CD1c-positive myeloid dendritic cell (primary cell): Measurements from ENCODE around the gene TUBGCP3.
A peak's percentile ranks its signal among the peaks of the same experiment; 100 is the strongest.
"Not testable (repeated sequence)": the region's sequence is repeated elsewhere in the genome, so short reads cannot be mapped to it uniquely, and the experiment has no call there.

Experiments
- DNase-seq: peaks from one replicate; pipeline ENCODE4 v3.0.0-alpha.2; 2016; ENCODE audit errors: extremely low spot score

The TUBGCP3 gene

DNA sequence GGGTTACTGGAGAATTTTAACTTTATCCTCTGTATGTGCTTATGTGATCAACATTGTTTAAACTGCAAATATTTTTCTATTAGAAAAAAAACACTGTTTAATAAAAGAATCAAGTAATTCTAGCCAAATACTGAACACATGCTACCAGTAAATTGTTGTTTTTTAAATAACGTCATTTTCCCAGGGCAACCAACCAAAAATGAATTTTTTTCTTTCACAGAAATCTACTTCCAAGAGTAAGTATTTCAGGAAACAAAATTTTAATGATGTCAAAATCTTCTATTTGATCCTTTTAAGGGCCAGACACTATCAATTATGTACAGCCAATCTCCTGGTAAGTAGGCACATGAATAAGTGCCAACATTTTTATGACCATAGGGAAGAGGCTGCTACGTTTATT lies 57.1 kb downstream of the TUBGCP3 start:
- DNase-seq, result no peak

DNA sequence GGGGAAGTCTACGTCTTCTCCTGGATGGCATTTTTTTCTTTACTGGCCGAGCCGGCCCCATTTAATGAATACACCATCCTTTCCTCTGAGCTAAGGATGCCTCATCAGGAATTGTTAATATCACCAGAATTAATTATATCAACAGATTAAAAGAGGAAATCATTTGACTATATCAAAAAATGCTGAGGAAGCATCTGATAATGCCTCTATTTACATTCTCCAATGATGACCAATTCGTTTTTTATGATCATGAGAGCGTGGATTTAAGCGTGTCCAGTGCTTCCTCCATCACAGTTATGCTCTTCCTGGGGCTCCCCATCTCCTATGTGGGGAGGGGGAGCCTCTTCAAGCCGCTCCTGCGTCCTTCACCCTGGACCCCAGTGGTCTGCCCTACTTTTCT lies 58.7 kb downstream of the TUBGCP3 start:
- no peak for DNase-seq

DNA sequence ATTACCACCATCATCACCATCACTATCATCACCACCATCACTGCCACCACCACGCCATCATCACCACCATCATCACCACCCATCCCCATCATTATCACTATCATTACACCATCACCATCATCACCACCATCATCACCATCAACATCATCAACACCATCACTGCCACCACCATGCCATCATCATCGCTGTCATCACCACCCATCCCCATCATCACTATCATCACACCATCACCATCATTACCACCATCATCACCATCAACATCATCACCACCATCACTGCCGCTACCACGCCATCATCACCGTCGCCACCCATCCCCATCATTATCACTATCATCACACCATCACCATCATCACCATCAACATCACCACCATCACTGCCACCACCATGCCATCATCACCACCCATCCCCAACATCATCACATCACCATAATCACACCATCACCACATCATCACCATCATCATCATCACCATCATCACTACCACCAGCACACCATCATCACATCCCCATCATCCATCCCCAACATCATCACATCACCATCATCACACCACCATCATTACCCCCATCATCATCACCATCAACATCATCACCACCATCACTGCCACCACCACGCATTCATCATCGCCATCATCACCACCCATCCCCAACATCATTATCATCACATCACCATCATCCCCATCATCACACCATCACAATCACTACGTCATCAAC lies 61.7 kb downstream of the TUBGCP3 start:
- DNase-seq, result no peak

- DNase-seq, result no peak
These were observed 62.5 kb downstream of the TUBGCP3 start for GRCh38 chr13:112525356-112525945.

GRCh38 chr13:112522578-112522977 lies 65.4 kb downstream of the TUBGCP3 start:
- no peak for DNase-seq

DNA sequence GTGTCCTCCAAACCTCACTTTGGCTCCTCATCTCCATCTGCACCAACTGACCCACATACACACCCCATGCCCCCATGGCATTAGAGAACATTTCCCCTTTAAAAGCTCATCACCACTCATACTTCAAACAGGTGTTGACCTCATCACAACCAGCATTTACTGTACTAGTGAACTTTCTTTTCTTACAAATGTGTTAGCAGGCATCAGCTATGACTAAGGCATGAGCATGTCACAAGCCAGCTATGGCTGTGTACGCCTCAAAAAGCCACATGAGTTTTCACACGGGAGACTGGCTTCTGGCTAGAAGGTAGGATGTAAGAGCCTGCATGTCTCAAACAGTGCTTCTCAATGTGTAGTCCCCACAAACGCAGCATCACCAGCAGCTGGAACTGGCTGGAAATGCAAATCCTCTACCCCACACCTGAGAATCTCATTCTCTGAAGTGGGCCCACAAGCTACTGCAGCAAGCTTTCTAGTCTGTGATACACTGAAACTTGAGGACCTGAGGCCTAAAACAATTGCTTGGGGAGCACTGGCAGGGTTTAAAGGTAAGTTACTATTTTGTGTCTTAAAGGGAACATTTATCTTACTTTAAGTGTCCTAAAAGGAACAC lies 66.8 kb downstream of the TUBGCP3 start:
- no peak for DNase-seq

- DNase-seq, result no peak
These were observed 68.4 kb downstream of the TUBGCP3 start for GRCh38 chr13:112519517-112520060.

DNA sequence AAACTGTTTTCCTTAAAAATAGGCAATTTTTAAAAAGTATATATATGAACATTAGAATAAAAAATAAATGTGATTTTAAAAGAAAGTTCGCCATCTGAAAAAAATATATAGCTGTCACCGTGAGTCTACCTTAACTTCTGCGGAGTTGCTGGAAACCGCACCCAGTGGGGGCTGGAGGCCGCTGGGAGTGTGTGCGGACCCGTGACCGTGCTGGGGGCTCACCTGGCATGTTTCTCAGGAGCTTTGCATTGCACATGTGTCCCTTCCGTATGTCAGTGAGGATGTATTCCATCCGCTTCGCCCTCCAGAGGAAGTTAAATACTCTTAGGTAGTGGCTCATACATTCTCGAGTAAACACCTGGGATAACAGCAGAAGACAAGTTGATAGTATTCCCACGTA lies 71.7 kb downstream of the TUBGCP3 start:
- DNase-seq, result no peak

- DNase-seq, result no peak
These were observed 74.2 kb downstream of the TUBGCP3 start for GRCh38 chr13:112513761-112514160.

DNA sequence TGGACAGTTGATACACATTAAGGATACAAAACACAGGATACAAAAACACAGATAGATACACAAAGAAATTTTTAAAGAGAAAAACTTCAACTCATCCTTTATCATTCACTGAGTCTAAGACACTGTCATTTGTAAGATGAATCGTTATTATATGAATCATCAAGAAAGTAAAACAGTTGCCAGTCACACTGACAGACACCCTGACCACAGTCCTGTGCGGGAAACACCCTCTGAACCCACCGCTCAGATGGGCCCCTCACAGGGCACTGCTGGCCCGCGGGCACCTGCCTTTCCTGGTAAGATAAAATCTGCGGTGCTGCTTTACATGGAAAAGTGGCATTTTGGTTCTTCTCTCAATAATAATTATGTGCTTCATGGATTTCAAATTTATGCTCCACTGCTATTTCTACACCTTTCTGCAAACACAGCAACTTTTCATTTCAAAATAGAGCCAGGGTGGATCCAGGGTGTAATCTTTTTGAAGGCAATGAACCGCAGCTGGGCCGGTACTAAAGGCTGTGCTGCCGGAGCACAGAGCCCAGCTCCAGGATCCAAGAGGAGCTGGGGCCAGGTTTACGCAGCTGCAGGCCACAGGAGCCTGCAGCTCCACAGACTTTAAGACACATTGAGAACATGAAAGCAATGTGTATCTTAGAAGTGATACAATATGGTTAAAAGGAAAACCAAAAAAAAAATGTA lies 76.8 kb downstream of the TUBGCP3 start:
- no peak for DNase-seq

DNA sequence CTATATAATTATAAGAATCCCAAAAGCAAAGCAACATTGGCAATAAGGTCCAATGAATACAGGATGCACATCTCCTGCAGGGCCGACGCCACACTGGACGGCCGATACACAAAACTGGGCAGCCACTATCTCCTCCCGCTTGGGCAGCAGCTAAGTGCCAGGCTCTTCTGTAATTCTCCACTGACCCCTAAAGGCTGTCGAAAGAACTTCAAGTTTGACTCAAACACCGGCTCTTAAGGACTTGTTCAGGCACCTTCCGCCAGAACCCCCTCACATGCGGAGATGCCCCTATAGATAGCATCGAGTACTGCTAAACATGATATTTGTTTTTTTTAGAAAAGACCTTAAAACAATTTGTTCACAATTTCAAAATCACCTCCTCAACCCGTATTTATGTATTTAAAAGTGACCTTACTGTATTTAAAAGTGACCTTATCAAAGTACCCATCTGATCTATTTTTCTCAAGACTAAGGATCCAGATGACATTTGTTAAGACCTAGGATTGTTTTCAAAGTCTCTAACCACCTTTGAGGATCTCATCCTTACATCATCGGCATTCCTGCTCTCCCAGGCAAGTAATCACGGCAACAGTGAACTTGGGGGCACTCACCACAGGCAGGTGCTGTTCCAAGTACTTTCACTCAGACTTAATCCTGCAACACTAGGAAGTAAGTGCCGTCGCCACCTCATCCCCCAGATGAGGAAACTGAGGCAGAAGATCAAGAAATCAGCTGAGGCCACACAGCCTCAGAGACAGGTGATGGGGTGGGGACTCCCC lies 77.8 kb downstream of the TUBGCP3 start:
- peak; percentile 4 for DNase-seq

DNA sequence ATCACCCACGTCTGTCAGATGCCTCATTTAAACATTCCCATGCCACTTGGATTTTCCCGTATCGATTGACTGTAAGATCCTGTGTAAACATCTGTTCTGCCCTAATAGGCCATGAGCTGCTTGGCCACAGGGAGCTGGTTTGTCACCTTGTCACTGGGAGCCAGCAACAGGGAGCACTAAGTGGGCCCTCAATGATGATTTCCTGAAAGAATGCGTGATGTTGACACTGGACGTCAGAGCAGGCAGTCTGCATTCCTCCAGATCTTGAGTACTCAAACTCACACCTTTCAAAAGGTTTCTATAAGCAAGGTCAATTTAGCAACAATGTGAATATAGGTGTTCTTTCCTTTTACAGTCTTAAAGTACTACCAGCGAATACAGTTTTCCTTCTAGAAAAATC lies 78.8 kb downstream of the TUBGCP3 start:
- DNase-seq, result no peak

DNA sequence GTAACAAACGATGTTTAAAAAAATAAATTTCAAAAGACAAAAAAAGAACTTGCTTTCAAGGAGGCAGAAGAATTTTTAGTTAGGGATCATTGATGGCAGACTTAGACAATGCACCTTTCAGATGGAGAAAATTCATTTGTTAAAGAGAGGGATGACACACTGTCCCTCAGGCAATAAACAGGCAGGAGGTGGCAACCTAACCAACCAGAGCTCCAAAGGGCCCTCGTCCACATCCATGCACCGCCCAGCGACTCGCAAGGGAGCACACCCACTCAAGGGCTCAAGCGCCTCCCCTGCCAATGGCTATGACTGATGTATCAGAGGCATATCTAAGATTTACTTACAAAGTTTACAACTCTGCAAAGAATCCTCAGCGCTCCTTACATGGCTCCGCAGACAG lies 81.9 kb downstream of the TUBGCP3 start:
- no peak for DNase-seq

DNA sequence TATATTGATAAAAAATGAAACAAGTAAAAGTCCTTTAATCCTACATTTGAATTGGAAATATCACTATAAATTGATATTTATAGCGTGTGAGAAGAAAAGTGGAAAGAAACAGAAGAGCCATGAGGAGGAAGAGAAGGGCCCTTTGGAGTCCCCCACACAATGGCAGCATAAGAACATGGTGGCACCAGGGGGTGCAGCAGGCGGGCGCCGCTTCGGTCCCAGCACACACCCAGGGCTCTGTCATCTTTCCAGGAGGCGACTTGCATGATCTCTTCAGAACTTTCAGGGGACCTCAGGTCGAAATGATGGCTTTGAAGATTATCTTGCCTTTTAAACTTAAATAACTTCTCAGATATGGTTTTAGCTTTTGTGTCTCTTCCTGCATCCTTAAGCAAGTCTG lies 91.8 kb downstream of the TUBGCP3 start:
- DNase-seq, result no peak

GRCh38 chr13:112495465-112495864 lies 92.5 kb downstream of the TUBGCP3 start:
- no peak for DNase-seq

GRCh38 chr13:112489199-112489598 lies 98.8 kb downstream of the TUBGCP3 start:
- DNase-seq, result no peak

GRCh38 chr13:112488343-112489050 lies 99.5 kb downstream of the TUBGCP3 start:
- not testable (repeated sequence) for DNase-seq

DNA sequence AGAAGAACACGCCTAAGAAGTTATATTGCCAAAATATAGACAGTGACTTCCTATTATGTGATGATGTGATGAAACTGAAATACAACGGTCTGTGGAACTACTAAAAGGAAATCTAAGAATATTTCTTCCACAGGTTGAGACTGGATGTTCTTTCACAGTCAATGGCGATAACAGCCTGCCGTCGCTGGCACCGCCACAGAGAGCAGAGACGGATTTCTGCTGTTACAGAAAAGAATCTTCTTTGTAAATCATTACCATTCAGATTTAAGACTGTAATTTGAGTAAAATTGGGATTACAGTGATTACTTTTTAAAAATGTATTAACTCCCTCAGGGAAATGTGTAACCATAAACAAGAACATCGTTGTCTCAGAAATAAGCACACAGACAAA lies 100.8 kb downstream of the TUBGCP3 start:
- DNase-seq, result no peak

DNA sequence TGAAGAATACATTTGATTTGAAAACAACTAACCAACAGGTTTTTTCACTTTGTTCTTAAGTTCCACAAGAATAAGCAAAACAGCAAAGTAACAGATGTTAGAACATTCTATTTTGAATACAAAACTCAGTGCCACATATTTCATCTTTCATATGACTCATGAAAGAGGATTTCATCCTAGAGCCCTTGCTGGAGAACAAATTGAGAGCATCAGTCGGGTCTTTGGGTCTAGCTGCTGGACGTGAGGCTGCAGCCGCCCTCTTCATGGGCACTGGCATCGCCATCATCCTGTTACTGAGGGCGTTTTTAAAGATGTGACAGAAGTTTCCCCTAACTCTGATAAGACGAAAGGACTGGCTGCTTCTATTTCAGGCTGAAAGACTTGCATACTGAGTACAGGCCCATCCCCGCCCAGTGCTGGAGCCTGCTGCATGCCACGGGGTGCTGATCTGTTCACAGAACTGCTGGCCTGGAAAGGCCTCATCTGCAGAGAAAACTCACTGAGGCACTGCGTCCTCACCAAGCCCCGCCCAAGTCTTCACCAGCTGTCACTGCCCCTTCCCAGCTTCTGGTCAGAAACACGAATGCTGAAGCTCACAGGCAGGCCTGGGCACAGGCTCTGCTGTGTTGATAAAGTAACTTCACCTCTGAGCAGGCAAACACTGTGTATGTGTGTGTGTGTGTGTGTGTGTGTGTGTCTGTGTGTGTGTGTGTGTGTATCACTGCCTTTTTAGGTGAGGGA lies 101.4 kb downstream of the TUBGCP3 start:
- no peak for DNase-seq

GRCh38 chr13:112485814-112486213 lies 102.1 kb downstream of the TUBGCP3 start:
- DNase-seq, result not testable (repeated sequence)
